ENCODE data around the gene ZNF559.

The ZNF559 gene

GRCh38 chr19:9354651-9355050 lies 30.7 kb downstream of the ZNF559 start:
- DNase-seq = no peak

GRCh38 chr19:9362905-9363304 lies 38.9 kb downstream of the ZNF559 start, which contains the start of gene ZNF177:
TSS of gene ZNF177 (plus strand) at chr19:9363013. CDS start at chr19:9378312, 15,299 bp downstream.
- DNase-seq = no peak

GRCh38 chr19:9370738-9371619 lies 47.0 kb downstream of the ZNF559 start:
- DNase-seq = no peak

GRCh38 chr19:9381361-9381785 lies 57.4 kb downstream of the ZNF559 start:
- DNase-seq = no peak
